ENCODE measurements around the gene KCNK5. TPM values are rescaled to one million over a fixed set of nuclear protein-coding genes. Genes with fewer than 3 reads are reported as not detected.

KCNK5 gene
- total and polyA plus RNA-seq, 2 of the 8 experiments (the other 6 are each of a cell fraction or from before 2014, with no cell fraction given): 20.9 to 44.3 TPM

DNA sequence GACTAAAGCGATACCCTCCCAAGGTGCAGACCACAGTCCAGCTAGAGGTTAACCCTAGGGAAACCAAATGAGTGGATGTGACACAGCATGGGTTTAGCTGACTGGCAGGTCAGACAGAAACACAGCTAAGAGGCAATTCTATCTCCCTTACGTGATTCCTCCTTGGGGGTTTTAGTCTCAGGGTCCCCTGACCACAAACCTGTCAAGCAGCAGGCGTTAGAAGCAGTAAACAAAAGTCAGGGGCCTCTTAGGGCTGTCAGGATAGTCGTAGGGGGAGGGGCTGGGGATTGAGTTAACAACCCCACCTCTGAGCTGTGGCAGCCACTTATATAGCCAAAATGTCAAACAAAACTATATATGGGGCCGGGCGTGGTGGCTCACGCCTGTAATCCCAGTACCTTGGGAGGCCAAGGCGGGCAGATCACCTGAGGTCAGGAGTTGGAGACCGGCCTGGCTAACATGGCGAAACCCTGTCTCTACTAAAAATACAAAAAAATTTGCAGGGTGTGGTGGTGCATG, 13.6 kb downstream of the KCNK5 start:
- H3K23me2 ChIP-seq (ENCODE audit: low read depth, low read length): no peaks in the 10 kb centered on the region
- no peak overlapping the region for H2AFZ ChIP-seq (ENCODE audit: low read length)
- WGBS, 2 experiments (ENCODE audit: extremely low coverage in 1 of 2, insufficient coverage in 1 of 2, insufficient read length in 1 of 2, insufficient replicate concordance in 2 of 2, low coverage in 1 of 2, low lambda C conversion rate in 2 of 2, missing lambda C conversion rate in 1 of 2): 87% methylated on average over 10 of the region's 10 CpGs; no CpG with 5 or more reads in 1 of the 2 experiments
- H2BK120ac ChIP-seq (replicated peaks; ENCODE audit: low read depth, low read length): no peak overlapping the region
- H3K4me2 ChIP-seq (ENCODE audit: insufficient read depth in 1 of 2, low read depth in 2 of 2, low read length in 2 of 2): no peak overlapping the region
- no peak overlapping the region for H3K18ac ChIP-seq (ENCODE audit: extremely low read depth, low read length)
- POLR2A ChIA-PET (ENCODE audit: partially characterized antibody): interaction anchor here (7.8 kb wide), 1 partner anchor 13 kb away, joined by 66 read pairs; the partner anchor contains the start of gene KCNK5
- no peak overlapping the region for H4K5ac ChIP-seq (ENCODE audit: insufficient read length, low read depth, low read length)
- CTCF ChIA-PET (ENCODE audit: partially characterized antibody): interaction anchor here (1.0 to 72.8 kb wide), 7 partner anchors 1 to 81 kb away, joined by 3 to 1738 read pairs (median 4); partner anchors contain the start of genes KCNK17 and KCNK5
- FAIRE-seq (no peak), DNase-seq (ENCODE audit: low read depth in 1 of 2, low spot score in 2 of 2) (no peak)
- peaks cover 0 to 10% (median 3%) of the 10 kb centered on the region in 4 experiments; a peak in 3 of 8 replicates for H3K36me3 ChIP-seq (ENCODE audit: control insufficient read depth in 2 of 4, insufficient read depth in 4 of 4, low read length in 3 of 4)
- no peak overlapping the region for H2AK5ac ChIP-seq (ENCODE audit: low read depth, low read length)
- TF ChIP-seq KDM4A (IDR thresholded peaks at IDR 0.05; ENCODE audit: low read depth, low read length, severe bottlenecking): no peak
- TF ChIP-seq SUZ12 (IDR thresholded peaks at IDR 0.05; ENCODE audit: low read length): no peak
- TF ChIP-seq BACH1 (IDR thresholded peaks at IDR 0.05; ENCODE audit: low read length): no peak
- H3K4ac ChIP-seq (replicated peaks; ENCODE audit: insufficient read length, low read depth, low read length): no peak overlapping the region
- no peak overlapping the region for H2BK5ac ChIP-seq (ENCODE audit: low read depth, low read length)
- peaks cover 28% of the 10 kb centered on the region for H3K79me1 ChIP-seq (ENCODE audit: low read depth, low read length)
- H3K14ac ChIP-seq (ENCODE audit: insufficient read length): no peak overlapping the region
- no peak overlapping the region for H3K9ac ChIP-seq (replicated peaks in 1 of 4; ENCODE audit: extremely low read depth in 1 of 4, low read depth in 3 of 4, low read length in 3 of 4)
- H3K23ac ChIP-seq (ENCODE audit: insufficient read length): no peak overlapping the region
- H3K4me3 ChIP-seq (ENCODE audit: extremely low read depth in 1 of 4, insufficient read depth in 2 of 4, low read depth in 3 of 4, low read length in 4 of 4): no peak overlapping the region
- peaks cover 44 to 53% of the 10 kb centered on the region in 2 experiments for H4K20me1 ChIP-seq (replicated peaks in 1 of 2; ENCODE audit: control insufficient read depth in 1 of 2, insufficient read depth in 2 of 2, low read length in 2 of 2)
- H3K27me3 ChIP-seq (replicated peaks in 1 of 4; ENCODE audit: control insufficient read depth in 3 of 4, extremely low read depth in 1 of 4, insufficient read depth in 3 of 4, low read length in 3 of 4): no peaks in the 10 kb centered on the region
- no peak overlapping the region for H3K56ac ChIP-seq (replicated peaks; ENCODE audit: insufficient read length, low read depth, low read length)
- H2BK12ac ChIP-seq (ENCODE audit: low read depth, low read length): no peak overlapping the region
- H3K27ac ChIP-seq (ENCODE audit: low read depth, low read length): no peak overlapping the region
- no peak overlapping the region; the same call in 1 of the 2 replicates for H4K8ac ChIP-seq (ENCODE audit: extremely low read depth, insufficient read depth, low read length)
- no peaks in the 10 kb centered on the region for H3K9me3 ChIP-seq (ENCODE audit: insufficient read depth in 2 of 2, low read depth in 1 of 2, low read length in 1 of 2)
- peaks cover 13 to 95% of the 10 kb centered on the region in 2 experiments for H3K79me2 ChIP-seq (ENCODE audit: control insufficient read depth in 1 of 2, insufficient read depth in 2 of 2, low read length in 2 of 2)
- H4K91ac ChIP-seq (replicated peaks; ENCODE audit: insufficient read length, low read length): no peak overlapping the region
- H2BK15ac ChIP-seq (ENCODE audit: low read length): no peak overlapping the region
- peaks cover 7 to 26% (median 18%) of the 10 kb centered on the region in 4 experiments for H3K4me1 ChIP-seq (replicated peaks in 1 of 4; ENCODE audit: control insufficient read depth in 3 of 4, insufficient read depth in 4 of 4, low read length in 3 of 4)
- H2BK20ac ChIP-seq (ENCODE audit: low read length): no peak overlapping the region
